ENCODE results near the gene BCAP31.

BCAP31 gene
- total RNA-seq: 70.1 to 118 (median 80.2) reads per million in 4 experiments

DNA sequence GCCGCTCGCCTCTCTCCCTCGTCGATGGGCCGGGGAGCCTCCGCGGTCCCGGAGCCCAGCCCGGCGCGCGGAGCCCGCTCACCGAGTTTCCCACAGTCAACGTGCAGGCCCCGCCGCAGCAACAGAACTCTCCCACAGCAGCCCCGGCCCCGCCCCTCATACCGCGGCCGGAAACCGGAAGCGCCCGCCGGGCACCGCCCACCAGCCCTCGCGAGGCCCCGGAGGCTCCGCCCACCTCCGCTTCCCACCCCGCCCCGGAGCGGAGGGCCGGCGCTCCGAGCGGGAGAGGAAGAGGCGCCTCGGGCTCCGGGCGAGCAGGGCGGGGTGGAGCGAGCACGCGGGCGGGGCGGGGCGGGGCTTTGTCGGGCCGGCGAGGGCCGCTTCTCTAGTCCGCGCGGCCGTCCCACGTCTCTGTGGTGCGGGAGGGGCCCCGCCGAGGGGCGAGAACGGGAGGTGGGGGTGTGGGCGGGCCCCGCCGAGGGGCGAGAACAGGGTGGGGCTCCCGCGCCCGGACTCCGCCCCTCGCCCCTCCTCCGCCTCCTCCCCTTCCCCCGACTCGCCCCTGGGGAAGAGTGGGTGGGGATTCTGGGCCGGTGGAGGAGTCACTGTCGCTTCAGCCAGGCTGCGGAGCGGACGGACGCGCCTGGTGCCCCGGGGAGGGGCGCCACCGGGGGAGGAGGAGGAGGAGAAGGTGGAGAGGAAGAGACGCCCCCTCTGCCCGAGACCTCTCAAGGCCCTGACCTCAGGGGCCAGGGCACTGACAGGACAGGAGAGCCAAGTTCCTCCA lies at the start of gene BCAP31, which contains the start of gene ABCD1:
TSS of gene BCAP31 (minus strand) at position 136 of the 787 bp plus-strand sequence. CDS start 1,143 bp downstream, outside the sequence.
TSS of gene ABCD1 (plus strand) at position 605 of the 787 bp plus-strand sequence. CDS start 411 bp downstream, outside the sequence.
- peak; percentile 83 for DNase-seq

DNA sequence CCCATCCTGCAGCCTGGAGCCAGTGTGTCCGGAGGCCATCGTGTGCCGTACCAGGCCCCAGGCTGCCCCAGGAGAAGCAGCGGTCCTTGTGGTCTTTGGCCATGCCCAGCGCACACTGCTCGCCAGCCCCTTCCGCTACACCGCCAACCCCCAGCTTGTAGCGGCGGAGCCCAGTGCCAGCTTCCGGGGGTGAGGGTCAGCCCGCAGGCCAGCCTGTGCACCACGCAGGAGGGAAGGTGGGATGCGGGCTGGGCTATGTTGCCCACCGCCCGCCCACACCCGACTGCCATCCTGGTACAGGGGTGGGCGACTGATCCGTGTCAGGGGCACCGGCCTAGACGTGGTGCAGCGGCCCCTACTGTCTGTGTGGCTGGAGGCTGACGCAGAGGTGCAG lies 49.0 kb upstream of the BCAP31 start:
- DNase-seq: no peak

DNA sequence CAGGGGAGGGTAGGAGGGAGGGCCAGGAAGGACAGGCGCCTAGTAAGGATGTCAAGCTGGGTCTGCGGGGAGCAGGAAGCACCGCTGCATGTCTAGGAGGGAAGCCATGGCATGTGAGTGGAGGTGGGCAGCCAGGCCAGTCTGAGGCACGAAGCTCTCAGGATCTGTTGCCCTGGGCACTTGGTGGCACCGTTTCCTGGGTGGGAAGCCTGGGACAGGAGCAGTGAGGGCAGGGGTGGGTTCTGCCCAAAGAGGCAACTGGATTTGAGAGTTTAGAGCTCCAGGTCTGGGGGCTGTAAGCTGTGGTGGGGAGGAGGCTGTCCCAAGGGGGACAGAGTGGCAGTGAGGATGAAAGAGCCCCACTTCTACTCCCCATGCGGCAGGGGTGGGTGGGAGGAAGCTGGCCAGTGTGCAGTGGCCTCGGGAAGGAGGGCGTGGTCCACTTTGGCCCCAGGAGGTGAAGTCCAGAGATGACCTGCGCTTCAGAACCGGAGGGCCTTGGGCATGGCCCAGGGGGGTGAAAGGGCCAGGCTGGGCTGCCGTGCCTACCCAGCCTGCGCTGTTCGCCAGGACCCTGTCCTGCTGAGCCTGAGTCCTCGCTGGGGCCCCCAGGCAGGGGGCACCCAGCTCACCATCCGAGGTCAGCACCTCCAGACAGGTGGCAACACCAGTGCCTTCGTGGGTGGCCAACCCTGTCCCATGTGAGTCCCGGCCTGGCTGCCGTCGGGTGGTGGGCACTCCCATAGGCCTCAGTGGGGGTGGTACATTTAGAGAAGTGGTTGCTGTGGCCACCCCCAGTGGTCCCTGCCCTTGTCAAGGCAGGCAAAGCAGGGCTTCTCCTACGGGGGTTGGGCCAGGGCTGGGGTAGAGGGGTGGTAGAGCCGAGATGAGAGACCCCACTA lies 48.4 kb upstream of the BCAP31 start:
- no peak for DNase-seq

DNA sequence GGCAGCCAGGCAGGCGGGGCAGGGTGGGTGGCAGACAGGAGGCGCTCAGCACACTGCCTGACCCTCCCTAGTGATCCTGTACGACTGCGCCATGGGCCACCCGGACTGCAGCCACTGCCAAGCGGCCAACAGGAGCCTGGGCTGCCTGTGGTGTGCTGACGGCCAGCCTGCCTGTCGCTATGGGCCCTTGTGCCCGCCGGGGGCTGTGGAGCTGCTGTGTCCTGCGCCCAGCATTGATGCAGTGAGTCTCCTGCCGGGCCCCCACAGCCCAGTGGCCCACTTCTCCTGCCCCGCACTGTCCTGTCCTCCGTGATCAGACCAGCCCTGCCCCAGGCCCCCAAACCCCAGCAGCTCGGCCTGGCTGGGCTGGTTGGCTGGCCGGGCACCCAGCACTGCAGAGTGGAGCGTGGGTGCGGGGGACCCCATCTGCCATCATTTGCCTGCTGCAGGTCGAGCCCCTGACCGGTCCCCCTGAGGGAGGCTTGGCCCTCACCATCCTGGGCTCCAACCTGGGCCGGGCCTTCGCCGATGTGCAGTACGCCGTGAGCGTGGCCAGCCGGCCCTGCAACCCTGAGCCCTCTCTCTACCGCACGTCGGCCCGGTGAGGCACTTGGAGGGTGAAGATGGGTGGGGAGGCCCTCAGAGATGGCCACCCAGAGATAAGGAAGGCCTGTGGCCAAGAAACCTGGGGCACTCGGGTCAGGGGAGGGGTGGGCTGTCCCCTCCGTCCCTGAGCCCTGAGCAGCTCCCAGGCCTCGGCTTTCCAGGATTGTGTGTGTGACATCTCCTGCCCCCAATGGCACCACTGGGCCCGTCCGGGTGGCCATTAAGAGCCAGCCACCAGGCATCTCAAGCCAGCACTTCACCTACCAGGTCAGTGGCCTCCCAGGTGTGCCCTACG lies 47.5 kb upstream of the BCAP31 start:
- no peak for DNase-seq

DNA sequence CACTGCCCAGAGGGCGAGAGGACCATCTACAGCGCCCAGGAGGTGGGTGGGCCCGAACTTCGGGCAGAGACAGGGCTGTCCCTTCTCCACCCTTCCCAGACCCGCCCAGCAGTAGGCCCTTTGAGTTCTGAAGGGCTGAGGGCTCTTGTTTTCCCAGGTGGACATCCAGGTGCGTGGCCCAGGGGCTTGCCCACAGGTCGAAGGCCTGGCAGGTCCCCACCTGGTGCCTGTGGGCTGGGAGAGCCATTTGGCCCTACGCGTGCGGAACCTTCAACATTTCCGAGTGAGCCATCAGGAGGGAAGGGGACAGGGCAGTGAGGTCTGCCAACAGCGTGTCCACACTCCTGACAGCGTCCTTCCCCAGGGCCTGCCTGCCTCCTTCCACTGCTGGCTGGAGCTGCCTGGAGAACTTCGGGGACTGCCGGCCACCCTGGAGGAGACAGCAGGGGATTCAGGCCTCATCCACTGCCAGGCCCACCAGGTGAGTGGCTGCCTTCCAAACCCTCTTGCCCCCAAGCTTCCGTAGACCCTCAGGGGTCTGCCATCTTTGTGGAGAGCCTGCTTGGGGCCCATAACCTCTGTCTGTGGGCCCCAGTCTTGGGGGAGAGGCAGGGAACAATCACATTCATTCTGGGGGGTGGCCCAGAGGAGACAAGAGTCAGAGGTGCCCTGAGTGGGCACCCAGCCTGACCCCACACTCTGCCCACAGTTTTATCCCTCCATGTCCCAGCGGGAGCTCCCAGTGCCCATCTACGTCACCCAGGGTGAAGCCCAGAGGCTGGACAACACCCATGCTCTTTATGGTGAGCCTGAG lies 46.6 kb upstream of the BCAP31 start:
- no peak for DNase-seq

DNA sequence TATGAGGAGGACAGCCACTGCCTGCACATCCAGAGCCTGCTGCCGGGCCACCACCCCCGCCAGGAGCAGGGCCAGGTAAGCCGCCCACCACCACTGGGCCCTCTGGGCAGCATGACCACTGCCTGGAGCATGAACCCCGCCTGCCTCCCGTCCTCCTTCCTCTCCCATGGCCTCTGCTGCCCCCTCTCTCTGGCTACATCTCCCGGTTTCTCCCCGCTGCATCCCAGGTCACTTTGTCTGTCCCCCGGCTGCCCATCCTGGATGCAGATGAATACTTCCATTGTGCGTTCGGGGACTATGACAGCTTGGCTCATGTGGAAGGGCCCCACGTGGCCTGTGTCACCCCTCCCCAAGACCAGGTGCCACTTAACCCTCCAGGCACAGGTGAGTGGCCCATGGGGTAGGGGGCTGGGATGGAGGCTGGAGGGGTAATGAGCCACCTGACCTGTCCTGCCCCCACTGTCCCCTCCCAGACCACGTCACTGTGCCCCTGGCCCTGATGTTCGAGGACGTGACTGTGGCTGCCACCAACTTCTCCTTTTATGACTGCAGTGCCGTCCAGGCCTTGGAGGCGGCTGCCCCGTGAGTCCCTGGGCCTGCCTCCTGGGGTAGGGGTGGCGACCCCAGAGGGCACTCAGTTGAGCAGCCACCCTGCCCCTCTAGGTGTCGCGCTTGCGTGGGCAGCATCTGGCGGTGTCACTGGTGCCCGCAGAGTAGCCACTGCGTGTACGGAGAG lies 45.8 kb upstream of the BCAP31 start:
- no peak for DNase-seq

DNA sequence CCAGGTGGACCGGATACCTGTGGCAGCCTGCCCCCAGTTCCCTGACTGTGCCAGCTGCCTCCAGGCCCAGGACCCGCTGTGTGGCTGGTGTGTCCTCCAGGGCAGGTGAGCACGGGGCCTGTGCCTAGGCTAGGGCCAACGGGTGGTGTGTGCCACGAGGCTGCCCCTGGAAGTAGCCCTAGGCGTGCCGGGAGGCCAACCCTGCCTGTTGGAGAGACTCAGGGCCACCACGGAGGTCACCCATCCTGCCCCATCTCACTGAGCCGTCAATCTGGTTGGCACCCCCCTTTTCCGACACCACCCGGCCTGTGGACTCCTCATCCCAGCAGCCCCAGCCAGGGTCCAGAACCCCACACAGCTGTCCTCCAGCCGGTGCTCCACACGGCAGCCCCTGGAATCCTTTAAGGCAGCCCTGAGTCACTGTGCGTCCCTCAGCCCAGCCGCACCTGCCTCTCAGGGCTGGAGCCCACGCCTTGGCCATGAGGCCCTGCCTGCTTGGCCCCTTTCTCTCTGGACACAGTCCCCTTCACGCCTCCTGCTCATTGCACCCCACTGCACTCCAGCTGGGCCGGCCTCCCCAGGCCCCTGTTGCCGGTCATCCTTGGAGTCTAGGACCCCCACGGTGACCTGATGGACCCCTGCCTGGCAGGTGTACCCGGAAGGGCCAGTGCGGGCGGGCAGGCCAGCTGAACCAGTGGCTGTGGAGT lies 45.1 kb upstream of the BCAP31 start:
- DNase-seq: no peak

DNA sequence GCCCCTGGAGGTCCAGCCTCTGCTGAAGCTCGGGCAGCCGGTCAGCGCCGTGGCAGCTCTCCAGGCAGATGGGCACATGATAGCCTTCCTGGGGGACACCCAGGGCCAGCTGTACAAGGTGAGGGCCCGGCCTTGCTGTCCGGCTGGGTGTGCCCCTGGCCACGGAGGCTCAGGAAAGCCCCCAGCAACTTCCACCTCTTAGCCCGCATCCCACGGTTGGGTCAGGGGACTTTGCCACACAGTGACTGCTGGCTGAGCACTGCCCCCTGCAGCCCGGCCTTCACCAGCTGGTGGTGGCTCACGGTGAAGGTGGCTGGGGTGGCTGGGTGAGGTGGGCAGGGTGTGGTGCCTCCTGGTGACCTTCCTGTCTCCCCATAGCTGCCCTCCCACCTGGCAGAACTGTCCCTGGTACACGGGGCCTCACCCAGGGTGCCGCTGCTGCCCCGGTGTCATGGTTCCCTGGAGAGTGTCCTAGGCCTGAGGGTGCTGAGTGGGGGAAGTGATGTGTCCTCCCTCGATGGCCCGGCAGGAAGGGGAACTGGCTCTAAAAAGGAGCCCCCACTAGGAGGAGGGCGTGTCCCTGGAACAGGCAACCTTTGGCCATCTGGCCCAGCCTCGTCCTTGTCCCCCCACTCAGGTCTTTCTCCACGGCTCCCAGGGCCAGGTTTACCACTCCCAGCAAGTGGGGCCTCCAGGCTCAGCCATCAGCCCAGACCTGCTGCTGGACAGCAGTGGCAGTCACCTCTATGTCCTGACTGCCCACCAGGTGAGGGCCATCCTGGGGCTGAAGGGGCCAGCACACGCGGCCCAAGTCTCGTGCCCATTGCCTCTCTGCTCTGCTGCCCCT lies 44.3 kb upstream of the BCAP31 start:
- DNase-seq: no peak

DNA sequence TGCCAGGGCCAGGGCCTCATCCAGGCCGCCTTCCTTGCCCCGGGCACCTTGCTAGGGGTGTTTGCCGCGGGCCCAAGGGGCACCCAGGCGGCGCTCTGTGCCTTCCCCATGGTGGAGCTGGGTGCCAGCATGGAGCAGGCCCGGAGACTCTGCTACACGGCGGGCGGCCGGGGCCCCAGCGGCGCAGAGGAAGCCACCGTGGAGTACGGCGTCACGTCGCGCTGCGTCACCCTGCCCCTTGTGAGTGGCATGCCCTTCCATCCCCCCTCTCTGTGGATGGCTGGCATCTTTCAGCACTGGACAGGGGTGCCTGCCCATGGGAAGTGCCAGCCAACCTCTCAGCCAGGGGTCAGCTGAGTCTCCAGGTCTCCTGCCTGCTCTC lies 43.5 kb upstream of the BCAP31 start:
- DNase-seq: no peak

DNA sequence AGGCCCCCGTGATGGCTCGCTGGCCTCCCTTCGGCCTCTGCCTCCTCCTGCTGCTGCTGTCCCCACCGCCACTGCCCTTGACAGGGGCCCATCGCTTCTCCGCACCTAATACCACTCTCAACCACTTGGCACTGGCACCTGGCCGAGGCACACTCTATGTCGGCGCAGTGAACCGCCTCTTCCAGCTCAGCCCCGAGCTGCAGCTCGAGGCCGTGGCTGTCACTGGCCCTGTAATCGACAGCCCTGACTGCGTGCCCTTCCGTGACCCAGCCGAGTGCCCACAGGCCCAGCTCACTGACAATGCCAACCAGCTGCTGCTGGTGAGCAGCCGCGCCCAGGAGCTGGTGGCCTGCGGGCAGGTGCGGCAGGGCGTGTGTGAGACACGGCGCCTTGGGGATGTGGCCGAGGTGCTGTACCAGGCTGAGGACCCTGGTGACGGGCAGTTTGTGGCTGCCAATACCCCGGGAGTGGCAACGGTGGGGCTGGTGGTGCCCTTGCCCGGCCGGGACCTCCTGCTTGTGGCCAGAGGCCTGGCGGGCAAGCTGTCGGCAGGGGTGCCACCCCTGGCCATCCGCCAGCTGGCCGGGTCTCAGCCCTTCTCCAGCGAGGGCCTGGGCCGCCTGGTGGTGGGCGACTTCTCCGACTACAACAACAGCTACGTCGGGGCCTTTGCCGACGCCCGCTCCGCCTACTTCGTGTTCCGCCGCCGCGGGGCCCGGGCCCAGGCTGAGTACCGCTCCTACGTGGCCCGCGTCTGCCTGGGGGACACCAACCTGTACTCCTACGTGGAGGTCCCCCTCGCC lies 42.9 kb upstream of the BCAP31 start:
- no peak for DNase-seq

DNA sequence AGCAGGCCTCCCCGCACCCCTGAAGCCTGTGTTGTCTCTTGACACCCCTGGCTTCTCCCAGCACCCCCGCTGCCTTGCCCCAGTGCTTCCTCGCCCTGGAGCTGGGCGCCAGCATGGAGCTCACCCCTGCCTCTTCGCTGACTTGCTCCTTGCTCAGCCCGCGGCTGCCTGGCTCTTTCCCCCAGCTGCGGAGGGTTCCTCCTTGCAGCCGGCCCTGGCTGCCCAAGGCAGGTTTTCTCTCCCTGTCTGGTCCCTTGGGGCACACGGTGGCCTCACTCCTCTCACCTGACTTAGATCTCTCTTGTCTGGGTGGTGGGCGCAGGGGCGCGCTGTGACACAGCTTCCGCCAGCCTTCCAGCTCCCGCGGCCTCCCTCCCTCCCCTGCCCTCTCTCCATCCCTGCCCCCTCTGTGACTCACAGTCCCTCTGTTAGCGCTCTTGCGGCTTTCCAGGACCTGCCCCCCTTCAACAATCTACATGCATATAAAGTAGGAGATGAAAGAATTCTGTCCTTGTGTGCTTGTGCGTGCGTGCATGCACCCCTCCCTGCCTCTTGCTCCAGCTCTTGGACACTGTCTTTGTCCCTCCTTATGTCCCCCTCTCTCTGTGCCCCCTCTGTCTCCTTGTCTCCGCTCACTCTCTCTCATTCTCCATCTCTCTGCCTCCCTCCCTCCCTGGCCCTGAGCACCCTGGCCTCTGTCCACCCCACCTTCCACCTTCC lies 42.1 kb upstream of the BCAP31 start:
- no peak for DNase-seq

DNA sequence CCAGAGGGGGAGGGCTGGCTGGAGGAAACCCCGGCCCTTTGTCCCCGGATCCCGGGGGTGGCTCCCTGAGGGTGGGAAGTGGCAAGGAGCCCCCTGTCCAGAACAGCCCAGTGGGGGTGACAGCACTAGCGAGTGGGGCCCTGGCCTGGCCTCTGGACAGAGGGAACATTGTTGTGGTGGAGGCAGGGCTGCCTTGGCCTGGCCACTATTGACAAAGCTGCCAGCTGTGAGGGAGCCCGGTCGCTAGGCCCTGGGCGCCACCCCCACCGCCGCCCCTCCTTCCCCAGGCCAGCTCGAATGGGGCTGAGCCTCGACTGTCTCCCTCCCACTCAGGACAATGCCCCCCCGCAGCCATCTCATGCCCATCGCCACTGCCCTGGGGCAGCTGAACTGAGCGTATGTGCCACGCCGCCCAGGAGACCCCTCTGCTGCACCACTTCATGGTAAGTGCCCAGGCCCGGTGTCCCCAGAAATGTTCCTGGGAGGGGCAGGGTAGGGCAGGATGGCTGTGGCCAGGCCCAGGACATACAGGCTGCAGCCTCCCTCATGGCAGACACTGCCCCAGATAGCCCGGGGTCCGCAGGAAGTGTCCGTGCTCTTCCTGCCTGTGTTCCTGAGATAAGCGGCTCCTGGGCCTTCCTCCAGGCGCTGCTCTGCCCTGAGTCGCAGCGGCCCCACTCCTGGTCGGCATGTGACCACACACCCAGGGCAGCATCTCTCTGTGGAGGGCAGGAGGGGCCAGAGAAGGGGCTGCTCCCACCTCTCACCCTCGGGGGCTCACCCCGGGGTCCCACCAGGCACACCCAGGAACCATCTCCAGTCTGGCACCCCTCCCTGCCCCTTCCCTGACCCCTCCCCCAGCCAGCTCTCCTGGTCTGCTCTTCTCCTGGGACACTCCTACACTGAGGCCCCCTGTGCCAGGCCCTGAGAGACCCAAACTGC lies 41.2 kb upstream of the BCAP31 start:
- no peak for DNase-seq

DNA sequence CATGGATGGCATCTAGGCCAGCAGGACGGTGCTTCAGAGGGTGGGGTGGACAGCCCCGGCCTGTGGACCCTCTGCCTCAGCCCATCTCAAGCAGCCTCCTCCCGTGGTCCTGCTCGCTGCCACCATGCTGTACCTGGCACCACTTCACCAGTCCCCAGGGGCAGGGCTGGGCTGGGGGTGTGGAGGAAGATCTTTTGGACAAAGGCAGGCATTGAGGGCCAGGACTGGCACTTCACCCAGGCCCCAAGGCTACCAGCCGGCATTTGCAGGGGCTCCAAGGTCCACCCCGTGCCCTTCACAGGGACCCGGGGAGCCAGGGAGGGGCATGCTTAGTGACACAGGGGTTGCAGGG lies 40.6 kb upstream of the BCAP31 start:
- DNase-seq: no peak

DNA sequence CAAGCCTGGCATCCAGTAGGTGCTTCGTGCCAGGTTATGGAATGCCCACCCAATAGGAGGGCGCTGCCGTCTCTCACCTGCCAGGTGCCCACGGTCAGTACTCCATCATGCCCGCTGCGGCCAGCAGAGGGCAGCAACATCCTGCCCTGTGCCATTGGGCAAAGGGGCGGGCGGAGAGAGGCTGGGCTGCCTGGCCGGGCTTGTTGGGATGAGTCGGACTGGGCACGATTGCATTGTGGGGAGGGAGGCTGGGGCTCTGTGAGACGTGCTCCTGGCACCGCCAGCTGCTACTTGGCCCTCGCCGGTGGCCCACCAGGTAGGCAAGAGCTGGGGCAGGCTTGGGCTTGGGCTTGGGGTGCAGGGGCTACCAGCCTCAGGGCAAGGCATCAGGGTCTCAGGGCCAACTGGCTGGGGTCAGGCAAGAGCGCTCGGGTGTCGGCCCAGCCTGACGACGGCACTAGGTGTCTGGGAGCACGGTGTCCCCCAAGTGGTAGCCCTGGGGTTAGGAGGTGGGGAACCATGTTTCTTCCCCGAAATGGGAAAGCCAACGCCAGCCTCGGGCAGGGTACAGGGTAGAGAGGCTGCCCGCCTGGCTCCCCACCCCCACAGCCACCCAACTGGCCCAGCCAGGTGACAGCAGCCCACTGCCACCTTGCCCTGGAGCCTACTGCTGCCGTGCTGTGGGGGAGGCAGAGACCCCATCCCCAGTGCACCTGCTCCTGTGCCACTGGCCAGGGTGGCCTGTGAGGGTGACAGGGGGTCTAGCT lies 40.0 kb upstream of the BCAP31 start, which contains the start of gene PLXNB3:
TSS of gene PLXNB3 (plus strand) at position 261 of the 767 bp plus-strand sequence. CDS start 1,287 bp downstream, outside the sequence.
- peak; percentile 68 for DNase-seq

DNA sequence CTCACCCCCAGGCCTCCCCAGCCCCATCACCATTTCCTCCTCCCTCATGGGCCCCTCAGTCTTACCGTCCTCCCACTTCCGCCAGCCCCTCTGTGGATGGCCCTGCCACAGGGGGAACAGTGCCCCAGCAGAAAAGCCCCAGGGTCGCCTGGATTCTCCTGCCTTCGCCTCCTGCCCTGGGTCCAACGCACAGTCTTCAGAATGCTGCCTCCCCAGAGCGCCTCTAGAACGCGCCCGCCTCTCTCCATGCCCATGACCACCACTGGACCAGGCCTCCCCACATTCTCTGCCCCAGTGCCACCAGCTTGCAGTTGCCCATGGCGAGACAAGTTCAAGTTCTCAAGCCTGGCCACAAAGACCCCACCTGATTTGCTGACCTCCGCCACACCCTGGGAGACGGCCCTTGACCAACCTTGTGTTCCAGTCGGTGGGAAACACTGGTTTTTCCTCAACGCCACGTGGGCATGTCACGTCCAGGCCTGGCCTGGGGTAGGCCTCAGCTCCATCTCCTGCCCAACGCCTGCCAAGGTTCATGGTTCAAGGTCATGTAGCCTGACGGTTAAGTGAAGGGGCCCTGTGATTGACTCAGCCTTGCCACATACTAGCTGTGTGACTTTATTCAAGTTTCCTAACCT lies 39.2 kb upstream of the BCAP31 start:
- DNase-seq: no peak
